AG10803 (cell line): ENCODE measurements around the gene PKD1L1.
A peak's percentile ranks its signal among the peaks of the same experiment; 100 is the strongest.
"Not testable (repeated sequence)": the region's sequence is repeated elsewhere in the genome, so short reads cannot be mapped to it uniquely, and the experiment has no call there.

Experiments
- DNase-seq: peaks from one replicate; pipeline ENCODE4 v3.0.0; 2010; ENCODE audit warnings: low read depth
- H3K4me3 ChIP-seq: 2 replicates; pipeline ENCODE4 v1.5.1; 2011; ENCODE audit warnings: mild to moderate bottlenecking, low read length, control low read depth
- TF ChIP-seq, protein P1 (sequence below): conservative IDR thresholded peaks from 2 replicates; pipeline ENCODE4 v1.5.1; 2011; ENCODE audit warnings: mild to moderate bottlenecking, low read length, control low read depth, inconsistent platforms

Gene PKD1L1, protein sequence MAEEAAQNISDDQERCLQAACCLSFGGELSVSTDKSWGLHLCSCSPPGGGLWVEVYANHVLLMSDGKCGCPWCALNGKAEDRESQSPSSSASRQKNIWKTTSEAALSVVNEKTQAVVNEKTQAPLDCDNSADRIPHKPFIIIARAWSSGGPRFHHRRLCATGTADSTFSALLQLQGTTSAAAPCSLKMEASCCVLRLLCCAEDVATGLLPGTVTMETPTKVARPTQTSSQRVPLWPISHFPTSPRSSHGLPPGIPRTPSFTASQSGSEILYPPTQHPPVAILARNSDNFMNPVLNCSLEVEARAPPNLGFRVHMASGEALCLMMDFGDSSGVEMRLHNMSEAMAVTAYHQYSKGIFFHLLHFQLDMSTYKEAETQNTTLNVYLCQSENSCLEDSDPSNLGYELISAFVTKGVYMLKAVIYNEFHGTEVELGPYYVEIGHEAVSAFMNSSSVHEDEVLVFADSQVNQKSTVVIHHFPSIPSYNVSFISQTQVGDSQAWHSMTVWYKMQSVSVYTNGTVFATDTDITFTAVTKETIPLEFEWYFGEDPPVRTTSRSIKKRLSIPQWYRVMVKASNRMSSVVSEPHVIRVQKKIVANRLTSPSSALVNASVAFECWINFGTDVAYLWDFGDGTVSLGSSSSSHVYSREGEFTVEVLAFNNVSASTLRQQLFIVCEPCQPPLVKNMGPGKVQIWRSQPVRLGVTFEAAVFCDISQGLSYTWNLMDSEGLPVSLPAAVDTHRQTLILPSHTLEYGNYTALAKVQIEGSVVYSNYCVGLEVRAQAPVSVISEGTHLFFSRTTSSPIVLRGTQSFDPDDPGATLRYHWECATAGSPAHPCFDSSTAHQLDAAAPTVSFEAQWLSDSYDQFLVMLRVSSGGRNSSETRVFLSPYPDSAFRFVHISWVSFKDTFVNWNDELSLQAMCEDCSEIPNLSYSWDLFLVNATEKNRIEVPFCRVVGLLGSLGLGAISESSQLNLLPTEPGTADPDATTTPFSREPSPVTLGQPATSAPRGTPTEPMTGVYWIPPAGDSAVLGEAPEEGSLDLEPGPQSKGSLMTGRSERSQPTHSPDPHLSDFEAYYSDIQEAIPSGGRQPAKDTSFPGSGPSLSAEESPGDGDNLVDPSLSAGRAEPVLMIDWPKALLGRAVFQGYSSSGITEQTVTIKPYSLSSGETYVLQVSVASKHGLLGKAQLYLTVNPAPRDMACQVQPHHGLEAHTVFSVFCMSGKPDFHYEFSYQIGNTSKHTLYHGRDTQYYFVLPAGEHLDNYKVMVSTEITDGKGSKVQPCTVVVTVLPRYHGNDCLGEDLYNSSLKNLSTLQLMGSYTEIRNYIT (N-terminal part only)

DNA sequence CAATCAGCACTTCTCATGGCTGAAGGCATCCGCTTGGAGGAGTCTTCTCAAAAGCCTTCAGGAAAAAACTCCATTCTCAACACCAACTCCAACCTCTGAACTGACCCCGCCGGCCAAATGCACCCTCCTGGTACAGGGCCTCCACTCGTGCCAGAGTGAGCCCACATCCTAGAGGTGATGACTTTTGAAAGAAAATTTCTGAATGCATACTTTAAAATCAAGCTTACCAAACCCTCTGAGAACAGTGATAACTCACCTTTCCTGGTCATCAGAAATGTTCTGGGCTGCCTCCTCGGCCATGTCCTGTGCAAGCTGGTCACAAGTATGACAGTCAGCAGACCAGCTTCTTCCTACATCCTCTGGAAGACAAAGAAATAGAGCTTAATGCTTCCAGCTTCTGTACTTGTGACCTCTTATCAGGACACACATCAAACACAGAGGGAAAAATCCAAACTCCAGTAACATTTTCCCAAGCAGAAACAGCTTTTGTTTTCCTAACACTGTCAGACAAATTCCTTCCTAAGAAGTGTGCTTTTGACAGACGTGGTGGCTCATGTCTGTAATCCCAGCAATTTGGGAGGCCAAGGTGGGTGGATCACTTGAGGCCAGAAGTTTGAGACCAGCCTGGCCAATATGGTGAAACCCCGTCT lies at the start of gene PKD1L1:
Gene PKD1L1, minus strand, starts transcription at position 326 of the 650 bp plus-strand sequence. Its CDS starts 26 bp downstream, at position 300.
- DNase-seq = no peak
- TF ChIP-seq, protein P1, sequence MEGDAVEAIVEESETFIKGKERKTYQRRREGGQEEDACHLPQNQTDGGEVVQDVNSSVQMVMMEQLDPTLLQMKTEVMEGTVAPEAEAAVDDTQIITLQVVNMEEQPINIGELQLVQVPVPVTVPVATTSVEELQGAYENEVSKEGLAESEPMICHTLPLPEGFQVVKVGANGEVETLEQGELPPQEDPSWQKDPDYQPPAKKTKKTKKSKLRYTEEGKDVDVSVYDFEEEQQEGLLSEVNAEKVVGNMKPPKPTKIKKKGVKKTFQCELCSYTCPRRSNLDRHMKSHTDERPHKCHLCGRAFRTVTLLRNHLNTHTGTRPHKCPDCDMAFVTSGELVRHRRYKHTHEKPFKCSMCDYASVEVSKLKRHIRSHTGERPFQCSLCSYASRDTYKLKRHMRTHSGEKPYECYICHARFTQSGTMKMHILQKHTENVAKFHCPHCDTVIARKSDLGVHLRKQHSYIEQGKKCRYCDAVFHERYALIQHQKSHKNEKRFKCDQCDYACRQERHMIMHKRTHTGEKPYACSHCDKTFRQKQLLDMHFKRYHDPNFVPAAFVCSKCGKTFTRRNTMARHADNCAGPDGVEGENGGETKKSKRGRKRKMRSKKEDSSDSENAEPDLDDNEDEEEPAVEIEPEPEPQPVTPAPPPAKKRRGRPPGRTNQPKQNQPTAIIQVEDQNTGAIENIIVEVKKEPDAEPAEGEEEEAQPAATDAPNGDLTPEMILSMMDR = no peak
- H3K4me3 ChIP-seq = no peak within 1 kb of the TSS

DNA sequence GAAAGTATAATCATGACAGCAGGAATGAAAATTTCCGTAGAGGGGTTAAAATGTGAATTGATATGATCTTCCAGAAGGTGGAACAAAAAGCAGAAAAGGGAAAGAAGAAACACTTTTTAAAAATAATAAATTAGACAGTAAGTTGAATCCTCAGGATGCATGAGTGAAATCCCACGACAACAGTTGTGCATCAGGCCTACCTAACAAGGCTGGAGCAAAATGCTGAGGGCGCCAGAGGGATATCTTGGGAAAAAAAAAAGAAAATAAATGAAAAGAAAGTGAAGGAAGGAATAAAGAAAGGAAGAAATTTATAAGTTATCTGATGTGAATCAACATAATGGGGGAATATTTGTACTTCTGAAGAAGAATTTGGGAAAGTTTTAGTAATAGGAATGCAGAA lies 44.2 kb upstream of the PKD1L1 start:
- TF ChIP-seq, protein P1 = 0 out of 2 replicates have a peak, but pooled peaks have one; percentile 5
- no peak for DNase-seq
- H3K4me3 ChIP-seq = no peak overlapping the region

DNA sequence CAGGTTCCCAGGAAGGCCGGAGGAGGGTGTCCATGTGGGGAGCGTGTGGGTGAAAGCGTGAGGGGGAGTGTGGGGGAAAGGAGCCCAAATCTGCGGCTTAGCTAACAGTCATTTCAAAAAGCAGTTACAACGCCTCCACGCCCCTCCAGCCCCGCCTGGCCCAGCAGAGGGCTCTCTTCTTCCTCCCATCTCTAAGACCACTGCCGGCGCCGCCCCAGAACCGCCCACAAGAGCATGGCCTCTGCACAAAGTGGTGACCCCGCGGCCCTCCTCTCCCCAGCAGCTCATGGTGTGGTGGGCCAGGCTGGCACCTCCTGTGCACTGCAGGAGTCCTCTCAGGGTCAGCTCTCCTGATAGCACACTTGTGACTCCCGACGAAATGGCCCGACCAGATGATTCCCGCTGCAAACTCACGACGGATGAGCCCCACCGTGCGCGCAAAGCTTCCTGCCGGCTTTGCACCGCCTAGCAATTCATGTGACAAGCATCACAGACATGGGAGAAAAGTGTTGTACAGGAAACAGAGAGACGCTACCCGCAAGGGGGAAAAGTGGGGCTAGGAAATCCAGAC lies 43.6 kb upstream of the PKD1L1 start:
- peak overlapping the region; percentile 66 for H3K4me3 ChIP-seq
- DNase-seq = peak; percentile 78
- TF ChIP-seq, protein P1 = peak; percentile 76

DNA sequence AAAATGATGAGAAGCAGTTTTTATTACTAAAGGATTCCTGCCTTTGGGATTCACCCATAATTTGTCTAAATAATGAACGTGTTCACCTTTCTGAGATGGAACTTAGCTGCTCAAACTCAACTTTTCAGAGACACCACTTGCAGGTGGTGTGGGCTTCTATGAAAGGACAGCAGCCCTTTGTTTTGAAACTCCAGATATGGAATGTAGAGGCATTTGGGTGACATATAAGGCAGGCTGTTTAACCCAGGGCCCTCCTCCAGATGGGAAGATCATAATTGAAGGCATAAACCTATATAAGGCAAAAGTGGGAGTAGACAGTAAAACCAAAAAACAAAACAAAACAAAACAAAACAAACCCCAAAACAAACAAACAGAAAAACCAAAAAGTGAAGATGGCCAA lies 43.0 kb upstream of the PKD1L1 start:
- no peak overlapping the region for H3K4me3 ChIP-seq
- DNase-seq = no peak
- TF ChIP-seq, protein P1 = no peak

DNA sequence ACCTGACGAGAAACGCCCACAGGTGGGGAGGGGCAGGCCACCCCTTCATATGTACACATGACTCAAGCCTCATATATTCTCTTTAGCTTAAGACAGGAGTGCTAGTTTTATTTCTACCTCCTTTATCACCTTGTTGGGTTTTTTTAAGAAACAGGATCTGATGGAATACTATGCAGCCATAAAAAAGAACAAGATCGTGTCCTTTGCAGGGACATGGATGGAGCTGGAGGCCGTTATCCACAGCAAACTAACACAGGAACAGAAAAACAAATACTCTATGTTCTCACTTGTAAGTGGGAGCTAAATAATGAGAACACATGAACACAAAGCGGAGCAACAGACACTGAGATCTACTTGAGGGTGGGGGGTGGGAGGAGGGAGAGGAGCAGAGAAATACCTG lies 42.3 kb upstream of the PKD1L1 start:
- TF ChIP-seq, protein P1 = no peak
- DNase-seq = no peak
- H3K4me3 ChIP-seq = no peak overlapping the region

DNA sequence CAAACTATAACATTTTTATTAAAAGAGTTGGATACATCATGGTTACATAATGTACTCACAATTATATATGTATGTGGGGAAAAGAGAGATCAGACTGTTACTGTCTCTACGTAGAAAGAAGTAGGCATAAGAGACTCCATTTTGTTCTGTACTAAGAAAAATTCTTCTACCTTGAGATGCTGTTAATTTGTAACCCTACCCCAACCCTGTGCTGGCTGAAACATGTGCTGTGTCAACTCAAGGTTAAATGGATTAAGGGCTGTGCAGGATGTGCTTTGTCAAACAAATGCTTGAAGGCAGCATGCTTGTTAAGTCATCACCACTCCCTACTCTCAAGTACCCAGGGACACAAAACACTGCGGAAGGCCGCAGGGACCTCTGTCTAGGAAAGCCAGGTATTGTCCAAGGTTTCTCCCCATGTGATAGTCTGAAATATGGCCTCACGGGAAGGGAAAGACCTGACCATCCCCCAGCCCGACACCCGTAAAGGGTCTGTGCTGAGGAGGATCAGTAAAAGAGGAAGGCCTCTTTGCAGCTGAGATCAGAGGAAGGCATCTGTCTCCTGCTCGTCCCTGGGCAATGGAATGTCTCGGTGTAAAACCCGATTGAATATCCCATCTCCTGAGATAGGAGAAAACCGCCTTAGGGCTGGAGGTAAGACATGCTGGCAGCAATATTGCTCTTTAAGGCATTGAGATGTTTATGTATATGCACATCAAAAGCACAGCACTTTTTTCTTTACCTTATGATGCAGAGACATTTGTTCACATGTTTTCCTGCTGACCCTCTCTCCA lies 41.5 kb upstream of the PKD1L1 start:
- not testable (repeated sequence) for H3K4me3 ChIP-seq, DNase-seq
